HG02870 (cell line): Measurements from ENCODE around the gene RAET1L.
"Not testable (repeated sequence)": the region's sequence is repeated elsewhere in the genome, so short reads cannot be mapped to it uniquely, and the experiment has no call there.

Experiments
- ATAC-seq: cut with Tn5 transposase; IDR thresholded peaks from one replicate; pipeline ENCODE4 v1.9.1; 2021; ENCODE audit warnings: mild to moderate bottlenecking, moderate library complexity; ENCODE audit not compliant: unreplicated experiment

Gene RAET1L

GRCh38 chr6:150025201-150025917 lies at the start of gene RAET1L:
TSS of gene RAET1L (minus strand) at chr6:150025532. CDS start at chr6:150025471, 61 bp downstream.
- peak; percentile 54 for ATAC-seq

GRCh38 chr6:150075034-150075421 lies 49.7 kb upstream of the RAET1L start:
- ATAC-seq: no peak

GRCh38 chr6:150074396-150075033 lies 49.2 kb upstream of the RAET1L start:
- ATAC-seq: not testable (repeated sequence)

GRCh38 chr6:150072201-150072600 lies 46.9 kb upstream of the RAET1L start:
- no peak for ATAC-seq

DNA sequence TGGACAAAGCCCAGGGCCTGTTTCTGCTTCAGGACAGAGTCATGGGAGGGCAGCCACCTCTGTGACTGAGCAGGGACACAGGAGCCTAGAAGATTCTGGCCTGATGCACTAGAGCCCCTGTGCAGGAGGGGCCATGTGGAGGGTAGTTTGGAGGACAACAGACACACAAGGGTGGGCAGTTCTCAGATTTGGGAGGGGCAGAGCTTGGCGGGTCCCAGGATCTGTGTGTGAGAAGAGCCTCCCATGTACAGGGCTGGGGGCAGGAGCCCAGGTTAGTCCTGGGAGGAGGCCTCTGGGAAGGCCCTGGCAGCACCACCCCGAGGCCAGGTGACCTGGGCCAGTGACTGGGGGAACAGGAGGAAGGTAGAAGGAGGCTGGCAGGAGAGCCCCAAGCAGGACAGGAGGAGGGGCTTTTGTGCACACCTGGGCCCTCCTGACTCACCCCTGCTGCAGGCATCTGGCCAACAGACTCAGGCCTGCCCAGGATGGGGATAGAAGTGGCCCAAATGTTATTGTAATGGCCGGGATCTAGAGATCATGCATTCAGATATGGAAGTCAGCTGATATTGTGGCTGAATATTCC lies 45.0 kb upstream of the RAET1L start:
- no peak for ATAC-seq

DNA sequence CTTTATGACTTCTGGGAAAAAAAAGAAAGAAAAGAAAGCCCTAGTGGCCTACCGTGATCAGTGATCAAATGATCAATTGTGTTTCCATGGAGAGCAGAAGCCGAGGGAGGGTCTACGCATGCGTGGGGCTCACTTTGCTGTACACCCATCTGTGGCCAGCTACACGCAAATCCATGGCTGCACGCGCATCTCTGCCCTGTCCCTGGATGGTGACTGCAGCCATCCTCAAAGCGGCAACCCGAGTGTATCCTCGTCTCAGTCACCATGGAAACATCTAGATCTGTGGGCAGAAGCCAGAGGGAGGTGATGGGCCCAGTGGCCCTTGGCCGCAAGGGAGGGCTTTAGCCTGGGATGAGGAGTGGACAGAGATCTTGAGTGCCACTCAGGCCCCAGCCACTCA lies 44.4 kb upstream of the RAET1L start:
- no peak for ATAC-seq

DNA sequence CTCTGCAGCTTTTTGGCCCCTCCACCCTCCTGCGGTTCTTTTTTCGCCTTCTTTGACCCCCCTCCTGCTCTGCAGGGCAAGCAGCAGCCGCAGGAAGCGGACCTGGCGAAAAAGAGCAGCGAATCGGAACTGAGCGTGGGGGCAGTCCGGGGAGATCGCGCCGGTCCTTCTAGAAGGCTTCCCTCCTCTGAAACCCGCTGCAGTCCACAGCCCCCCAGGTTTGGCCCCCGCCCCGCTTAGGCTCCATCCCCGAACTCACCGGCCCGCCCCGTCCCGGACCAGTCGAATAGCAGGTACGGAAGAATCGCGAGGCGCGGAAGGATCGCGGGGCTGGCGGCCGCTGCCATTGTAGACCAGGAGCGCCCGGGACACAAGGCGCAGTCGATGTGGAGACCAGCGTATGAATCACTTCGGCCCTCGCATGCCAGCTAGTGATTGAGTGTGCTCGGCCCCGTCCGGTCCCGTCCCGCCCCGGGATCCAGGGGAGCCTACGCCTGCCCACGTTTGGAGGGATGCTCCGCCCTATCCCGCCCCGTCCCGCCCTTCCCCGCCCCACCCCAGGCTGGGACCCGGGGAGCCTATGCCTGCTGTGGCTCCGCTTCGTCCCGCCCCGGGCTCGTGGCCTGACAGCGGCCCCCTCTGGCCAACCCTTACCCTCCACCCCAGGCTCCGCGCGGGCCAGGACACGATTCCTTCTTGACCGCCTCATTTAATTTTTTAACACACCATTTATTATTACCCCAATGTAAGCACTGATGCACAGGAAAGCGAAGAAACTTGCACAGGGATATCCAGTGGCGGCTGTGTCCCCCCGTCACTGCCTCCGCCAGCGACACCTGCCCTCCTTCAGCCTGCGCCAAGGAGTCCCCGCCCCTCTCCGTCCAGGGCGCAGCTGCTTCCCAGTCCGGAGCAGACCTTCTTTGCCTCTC lies 43.7 kb upstream of the RAET1L start, which contains the start of gene ULBP3:
Gene ULBP3, minus strand, starts transcription at position 402 of the 929 bp plus-strand sequence. Its CDS starts 55 bp downstream, at position 347.
- ATAC-seq: peak; percentile 67

DNA sequence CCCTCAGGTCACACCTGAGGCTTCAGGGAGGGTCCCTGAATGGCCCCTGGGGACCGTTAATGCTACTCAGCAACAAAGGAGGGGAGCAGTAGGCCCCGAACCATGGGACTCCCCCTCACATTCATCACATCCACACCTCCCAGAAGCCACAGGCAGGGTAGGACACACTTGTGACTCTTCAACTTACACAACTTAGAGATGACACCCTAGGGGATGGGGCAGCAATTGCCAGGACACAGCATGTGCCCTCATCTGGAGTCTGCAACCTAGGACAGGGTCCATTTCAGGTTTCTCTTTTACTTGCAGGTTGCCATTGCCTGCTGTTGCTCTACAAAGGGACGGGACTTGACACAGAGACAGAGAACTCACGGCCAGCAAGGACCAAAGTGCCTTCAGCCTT lies 42.8 kb upstream of the RAET1L start:
- ATAC-seq: no peak

GRCh38 chr6:150065083-150065482 lies 39.8 kb upstream of the RAET1L start:
- no peak for ATAC-seq

DNA sequence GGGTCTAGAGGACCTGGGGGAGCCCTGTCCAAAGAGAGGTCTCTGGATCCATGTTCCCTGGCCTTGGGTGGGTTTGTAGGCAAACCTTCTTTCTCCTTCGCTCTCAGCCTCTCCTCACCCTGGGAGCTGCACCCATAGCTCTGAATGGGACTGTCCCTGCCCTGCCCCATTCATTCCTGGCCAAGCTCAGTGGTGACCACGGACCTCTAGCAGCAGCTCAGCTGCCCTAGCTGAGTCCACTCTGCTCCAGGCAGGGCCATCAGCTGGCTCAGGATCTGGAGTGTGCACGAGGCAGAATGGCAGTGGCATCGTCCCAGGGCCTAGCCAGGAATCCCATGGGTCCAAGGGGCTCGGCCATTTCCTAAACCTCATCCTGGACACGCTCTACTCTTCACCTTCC lies 38.3 kb upstream of the RAET1L start:
- no peak for ATAC-seq

DNA sequence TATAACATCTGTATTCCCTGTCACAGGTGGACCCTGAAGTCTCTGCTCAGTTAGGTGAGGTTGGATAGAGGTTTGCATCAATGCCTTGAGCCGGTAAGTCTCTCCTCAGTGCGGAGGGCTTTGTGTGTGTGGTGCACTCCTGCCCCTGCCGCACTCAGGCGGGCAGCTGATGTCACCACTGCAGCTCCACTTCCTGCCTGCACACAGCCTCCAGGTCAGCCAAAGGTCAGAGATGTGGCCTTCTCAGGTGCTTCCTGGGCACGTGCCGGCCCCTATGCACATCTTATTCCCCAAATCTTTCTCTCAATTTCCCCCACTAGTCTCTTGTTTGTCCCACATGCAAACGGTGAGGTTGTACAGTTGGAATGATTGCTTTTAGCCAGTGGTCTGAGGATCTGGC lies 34.6 kb upstream of the RAET1L start:
- ATAC-seq: not testable (repeated sequence)

- no peak for ATAC-seq
These were observed 33.7 kb upstream of the RAET1L start for GRCh38 chr6:150058986-150059385.

DNA sequence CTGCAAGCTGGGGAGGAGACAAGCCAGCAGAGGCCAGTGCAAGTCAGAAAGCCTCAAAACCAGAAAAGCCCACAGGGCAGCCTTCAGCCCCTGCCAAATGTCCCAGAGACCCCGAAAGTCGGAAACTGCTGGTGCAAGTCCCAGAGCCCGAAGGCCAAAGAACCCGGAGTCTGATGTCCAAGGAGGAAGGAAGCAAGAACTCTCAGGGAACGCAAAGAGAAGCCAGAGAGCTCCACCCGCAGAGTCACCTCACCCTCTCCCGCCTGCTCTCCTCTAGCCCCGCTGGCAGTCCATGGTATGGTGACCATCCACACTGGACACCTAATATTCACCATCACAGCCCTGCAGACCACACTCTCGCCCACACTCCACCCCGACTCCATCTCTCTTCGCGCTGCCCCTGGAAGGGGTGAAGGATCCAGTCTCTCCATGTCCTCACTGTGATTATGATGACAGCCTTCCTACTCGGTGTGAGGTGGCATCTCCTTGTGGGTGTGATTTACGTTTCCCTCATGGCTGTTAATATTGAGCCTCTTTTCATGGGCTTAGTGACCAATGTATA lies 33.0 kb upstream of the RAET1L start:
- ATAC-seq: no peak

DNA sequence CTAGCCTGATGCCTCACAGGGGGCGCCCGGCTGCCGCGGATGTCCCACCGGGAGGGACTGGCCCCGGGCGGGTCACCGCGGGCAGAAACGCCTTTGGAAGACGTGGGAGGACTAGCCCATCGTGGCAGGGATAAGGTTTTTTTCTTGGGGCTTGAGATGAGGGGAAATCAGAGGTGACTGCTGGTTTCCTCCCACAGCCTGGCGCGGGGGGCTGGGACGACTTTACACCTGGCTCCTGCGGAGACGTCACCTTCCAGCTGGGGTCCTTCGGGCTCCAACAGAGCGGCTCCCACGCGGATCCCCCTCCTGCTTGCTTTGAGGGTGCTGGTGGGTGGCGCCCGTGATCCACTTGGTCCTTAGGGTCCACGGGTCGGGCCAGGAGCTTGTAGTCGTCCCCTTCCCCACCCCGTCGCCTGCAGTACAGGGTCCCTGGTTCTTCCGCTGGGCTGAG lies 32.2 kb upstream of the RAET1L start:
- no peak for ATAC-seq

DNA sequence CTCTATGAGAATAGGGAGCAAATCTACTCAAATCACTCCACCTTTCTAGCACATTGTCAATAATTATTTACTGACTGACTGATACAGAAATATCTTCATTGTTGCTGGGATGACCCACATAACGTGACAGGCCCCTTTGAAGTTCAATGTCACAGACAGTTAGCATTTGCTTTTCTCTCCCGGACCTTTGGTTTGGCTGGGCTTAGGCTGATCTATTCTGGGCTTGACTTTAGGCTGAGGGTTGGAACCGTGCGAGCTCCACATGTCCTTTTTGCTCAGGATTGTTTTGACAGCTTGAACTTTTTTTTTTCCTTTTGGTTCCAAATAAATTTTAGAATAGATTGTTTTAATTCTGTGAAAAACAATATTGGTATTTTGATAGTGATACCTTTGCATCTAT lies 31.6 kb upstream of the RAET1L start:
- ATAC-seq: no peak

DNA sequence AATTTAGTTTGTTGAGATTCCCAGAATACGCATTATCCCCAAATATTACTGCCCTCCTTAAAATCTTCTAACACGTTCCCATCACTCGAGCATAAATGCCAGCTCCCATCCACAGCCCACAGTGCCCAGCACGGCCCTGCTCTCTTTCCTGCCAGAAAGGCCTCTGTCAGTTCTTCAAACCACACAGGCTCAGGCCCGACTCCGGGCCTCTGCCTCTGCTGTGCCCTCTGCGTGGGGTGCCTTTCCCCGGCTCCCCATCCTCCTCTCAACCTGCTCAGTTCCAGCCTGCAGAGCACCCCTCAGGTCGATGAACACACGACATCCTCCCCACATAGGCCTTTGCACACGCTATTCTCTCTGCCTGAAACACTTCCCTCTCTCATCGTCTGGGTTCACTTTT lies 30.8 kb upstream of the RAET1L start:
- ATAC-seq: no peak

DNA sequence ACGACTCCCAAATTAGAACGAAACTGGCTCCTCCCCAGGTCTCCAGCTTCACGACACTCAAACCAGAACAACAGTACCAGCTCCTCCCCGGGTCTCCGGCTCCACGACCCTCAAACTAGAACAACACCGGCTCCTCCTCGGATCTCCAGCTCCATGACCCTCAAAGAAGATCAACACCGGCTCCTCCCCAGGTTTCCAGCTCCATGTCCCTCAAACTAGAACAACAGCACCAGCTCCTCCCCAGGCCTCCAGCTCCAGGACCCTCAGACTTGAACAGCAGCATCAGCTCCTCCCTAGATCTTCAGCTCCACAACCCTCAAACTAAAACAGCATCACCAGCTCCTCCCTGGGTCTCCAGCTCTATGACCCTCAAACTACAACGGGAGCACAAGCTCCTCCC lies 29.8 kb upstream of the RAET1L start:
- no peak for ATAC-seq

- ATAC-seq: no peak
These were observed 28.1 kb upstream of the RAET1L start for GRCh38 chr6:150053450-150053849.

- no peak for ATAC-seq
These were observed 25.5 kb upstream of the RAET1L start for GRCh38 chr6:150050846-150051245.

DNA sequence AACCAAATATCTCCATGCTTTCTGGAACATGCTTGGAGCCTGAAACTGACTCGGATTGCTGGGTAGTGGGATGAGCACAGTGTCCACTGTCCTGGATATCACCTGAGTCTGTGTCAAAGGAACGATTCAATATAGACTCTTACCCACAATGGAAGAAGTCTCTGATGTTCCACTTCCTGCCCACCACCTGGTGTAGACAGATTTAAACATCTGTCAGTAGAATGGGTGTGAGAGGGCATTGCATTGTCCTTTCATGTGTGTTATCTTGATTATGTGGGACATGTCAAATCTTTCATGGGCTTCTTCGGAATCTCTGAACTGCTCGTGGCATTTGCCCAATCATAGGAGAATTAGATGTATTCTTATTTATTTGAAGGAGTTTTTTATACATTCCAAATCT lies 22.8 kb upstream of the RAET1L start:
- no peak for ATAC-seq

DNA sequence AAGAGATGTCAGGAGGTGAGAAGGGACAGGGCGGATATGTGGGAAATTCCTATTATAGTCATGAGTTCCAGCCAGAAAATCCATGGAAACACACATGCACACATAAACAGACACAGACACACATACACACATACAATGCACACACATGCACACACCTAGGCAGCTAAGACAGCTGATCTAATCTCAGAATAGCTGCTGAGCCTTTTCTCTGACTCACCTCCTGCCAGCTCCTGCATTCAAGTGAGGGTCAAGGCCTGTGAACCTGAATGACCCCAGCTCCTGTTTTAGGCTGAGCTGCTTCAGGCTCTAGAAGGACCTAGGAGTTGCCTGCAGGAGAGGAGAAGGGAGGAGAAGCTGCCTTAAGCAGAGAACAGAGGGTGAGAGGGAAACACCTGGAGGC lies 21.6 kb upstream of the RAET1L start:
- no peak for ATAC-seq
